LNCaP clone FGC (cell line): ENCODE measurements around the gene CCM2.
"Not testable (repeated sequence)": the region's sequence is repeated elsewhere in the genome, so short reads cannot be mapped to it uniquely, and the experiment has no call there.

Experiments used
- DNase-seq: peaks from one replicate; pipeline ENCODE4 v3.0.0-alpha.2; 2011; ENCODE audit warnings: low read depth
- H3K4me3 ChIP-seq: 2 replicates; pipeline ENCODE4 v1.5.1; 2011; ENCODE audit warnings: mild to moderate bottlenecking, low read depth, low read length, control low read depth
- CTCF ChIP-seq: IDR thresholded peaks from 2 replicates; pipeline ENCODE4 v1.5.1; 2012; ENCODE audit warnings: mild to moderate bottlenecking; ENCODE audit not compliant: control insufficient read depth, insufficient read depth; ENCODE audit errors: extremely low read depth

CCM2 gene

GRCh38 chr7:45031829-45032228 lies 31.8 kb downstream of the CCM2 start:
- no peak for TF ChIP-seq CTCF
- no peak overlapping the region for H3K4me3 ChIP-seq
- no peak for DNase-seq

- DNase-seq, result no peak
- TF ChIP-seq CTCF, result no peak
- no peak overlapping the region for H3K4me3 ChIP-seq
Measured at GRCh38 chr7:45032421-45032820, 32.4 kb downstream of the CCM2 start.

DNA sequence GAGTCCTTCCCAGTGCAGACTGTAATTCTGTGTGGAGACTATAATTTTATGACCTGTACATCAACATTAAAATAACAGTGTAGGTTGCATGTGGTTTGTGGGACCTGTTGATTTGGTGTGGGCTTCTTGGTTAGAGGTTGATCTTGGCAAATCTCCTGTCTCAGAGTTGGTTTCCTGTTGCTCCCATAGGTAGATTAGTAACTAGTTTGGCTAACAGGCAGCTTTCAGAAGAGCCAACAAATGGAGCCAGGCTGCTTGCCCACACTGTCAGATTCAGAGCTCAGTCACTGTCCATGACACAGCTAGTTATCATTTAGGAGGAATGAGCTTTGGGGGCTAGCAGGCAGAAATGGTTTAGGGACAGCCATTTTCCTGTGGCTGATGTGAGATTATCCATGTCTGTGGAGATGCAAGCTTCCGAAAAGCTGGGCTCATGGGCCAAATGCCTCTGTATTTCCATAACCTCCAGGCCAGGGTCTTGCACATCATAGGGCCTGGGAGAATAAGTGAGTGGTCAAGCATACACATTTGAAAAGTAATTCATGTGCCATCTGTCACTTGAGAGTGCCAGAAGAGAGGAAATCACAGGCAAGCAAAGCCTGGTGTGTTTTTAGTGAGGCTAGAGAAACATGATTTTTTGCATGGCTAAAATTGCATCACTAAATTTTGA lies 33.4 kb downstream of the CCM2 start:
- TF ChIP-seq CTCF, result no peak
- H3K4me3 ChIP-seq, result no peak overlapping the region
- DNase-seq, result no peak

DNA sequence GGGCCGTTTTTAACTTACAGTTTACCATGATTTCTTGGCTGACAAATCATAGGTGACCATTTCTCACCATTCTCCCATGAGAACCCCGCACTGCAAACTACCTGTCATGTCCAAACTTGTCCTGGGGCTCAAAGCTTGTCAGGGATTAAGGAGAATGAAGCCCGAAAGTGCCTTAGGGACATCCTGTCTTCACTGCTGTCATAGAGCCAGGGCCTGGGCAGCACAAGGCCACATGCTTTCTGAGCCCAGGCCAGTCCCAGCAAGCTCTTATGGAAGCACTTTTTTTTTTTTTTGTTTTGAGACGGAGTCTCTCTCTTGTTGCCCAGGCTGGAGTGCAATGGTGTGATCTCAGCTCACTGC lies 33.9 kb downstream of the CCM2 start:
- TF ChIP-seq CTCF, result no peak
- DNase-seq, result no peak
- H3K4me3 ChIP-seq, result no peak overlapping the region

DNA sequence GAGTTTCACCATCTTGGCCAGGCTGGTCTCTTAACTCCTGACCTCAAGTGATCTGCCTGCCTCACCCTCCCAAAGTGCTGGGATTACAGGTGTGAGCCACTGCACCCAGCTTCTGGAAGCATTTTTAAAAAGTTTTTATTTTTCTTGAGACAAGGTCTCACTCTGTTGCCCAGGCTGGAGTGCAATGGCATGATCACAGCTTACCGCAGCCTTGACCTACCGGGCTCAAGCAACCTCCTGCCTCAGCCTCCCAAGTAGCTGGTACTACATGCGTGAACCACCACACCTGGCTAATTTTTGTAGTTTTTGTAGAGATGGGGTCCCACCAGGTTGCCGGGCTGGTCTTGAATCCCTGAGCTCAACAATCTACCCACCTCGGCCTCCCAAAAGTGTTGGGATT lies 34.7 kb downstream of the CCM2 start:
- not testable (repeated sequence) for DNase-seq, H3K4me3 ChIP-seq

DNA sequence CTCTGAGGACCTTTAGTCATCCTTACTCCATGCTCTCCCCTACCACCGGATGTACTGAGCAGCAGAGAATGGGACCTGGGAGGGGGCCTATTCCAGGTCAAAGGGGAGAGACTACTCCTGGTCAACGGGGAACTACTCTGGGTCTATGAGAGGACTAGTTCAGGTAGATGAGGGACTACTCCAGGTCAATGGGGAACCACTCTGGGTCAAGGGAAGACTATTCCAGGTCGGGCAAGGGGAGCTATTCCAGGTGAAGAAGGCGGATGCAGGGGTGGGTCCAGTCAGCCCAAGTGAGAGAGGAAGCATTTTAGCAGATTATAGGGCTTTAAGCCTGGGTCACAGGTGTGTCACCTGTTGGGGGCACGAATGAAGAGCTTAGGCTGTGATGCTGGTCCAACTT lies 35.4 kb downstream of the CCM2 start:
- DNase-seq, result no peak
- no peak overlapping the region for H3K4me3 ChIP-seq
- TF ChIP-seq CTCF, result no peak

GRCh38 chr7:45035893-45036292 lies 35.9 kb downstream of the CCM2 start:
- TF ChIP-seq CTCF, result no peak
- H3K4me3 ChIP-seq, result no peak overlapping the region
- peak; percentile 44 for DNase-seq
